Tibial nerve (tissue), 4 donors: ENCODE data around the gene B3GAT2.

Experiments used
- EP300 ChIP-seq, 2 donors: sonication (generic); formaldehyde crosslinking; IDR thresholded peaks; one replicate each; pipeline ENCODE4 v1.6.1; 2017; ENCODE audit warnings: antibody characterized with exemption in 2 of 2, mild to moderate bottlenecking in 1 of 2
- POLR2A ChIP-seq, 2 donors: fragments of 450-650 bp; IDR thresholded peaks; one replicate each; pipeline ENCODE4 v1.6.1; 2017; ENCODE audit warnings: antibody characterized with exemption in 2 of 2, mild to moderate bottlenecking in 2 of 2, moderate library complexity in 2 of 2
- TF ChIP-seq, protein P1 (sequence below), 5 experiments: fragments of 200-600 bp in 3 of 5; fragments of 450-650 bp in 2 of 5; sonication (generic) in 3 of 5; IDR thresholded peaks; one replicate each; pipeline ENCODE4 v1.5.1; 2016 to 2019; ENCODE audit warnings: antibody characterized with exemption in 5 of 5, mild to moderate bottlenecking in 3 of 5, moderate library complexity in 2 of 5

- TF ChIP-seq POLR2A (IDR thresholded peaks at IDR 0.05), result no peak
- TF ChIP-seq, protein P1, sequence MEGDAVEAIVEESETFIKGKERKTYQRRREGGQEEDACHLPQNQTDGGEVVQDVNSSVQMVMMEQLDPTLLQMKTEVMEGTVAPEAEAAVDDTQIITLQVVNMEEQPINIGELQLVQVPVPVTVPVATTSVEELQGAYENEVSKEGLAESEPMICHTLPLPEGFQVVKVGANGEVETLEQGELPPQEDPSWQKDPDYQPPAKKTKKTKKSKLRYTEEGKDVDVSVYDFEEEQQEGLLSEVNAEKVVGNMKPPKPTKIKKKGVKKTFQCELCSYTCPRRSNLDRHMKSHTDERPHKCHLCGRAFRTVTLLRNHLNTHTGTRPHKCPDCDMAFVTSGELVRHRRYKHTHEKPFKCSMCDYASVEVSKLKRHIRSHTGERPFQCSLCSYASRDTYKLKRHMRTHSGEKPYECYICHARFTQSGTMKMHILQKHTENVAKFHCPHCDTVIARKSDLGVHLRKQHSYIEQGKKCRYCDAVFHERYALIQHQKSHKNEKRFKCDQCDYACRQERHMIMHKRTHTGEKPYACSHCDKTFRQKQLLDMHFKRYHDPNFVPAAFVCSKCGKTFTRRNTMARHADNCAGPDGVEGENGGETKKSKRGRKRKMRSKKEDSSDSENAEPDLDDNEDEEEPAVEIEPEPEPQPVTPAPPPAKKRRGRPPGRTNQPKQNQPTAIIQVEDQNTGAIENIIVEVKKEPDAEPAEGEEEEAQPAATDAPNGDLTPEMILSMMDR (IDR thresholded peaks at IDR 0.05), result no peak
- no peak for TF ChIP-seq EP300 (IDR thresholded peaks at IDR 0.05)
Observed at GRCh38 chr6:70860920-70861319, 95.9 kb downstream of the B3GAT2 start.
